Measurements from ENCODE around the gene RARB. TPM values are rescaled to one million over a fixed set of nuclear protein-coding genes. Genes with fewer than 3 reads are reported as not detected.

Gene RARB
- total and polyA plus RNA-seq, 2 experiments from 2014 or later: 0.14 to 0.42 TPM

DNA sequence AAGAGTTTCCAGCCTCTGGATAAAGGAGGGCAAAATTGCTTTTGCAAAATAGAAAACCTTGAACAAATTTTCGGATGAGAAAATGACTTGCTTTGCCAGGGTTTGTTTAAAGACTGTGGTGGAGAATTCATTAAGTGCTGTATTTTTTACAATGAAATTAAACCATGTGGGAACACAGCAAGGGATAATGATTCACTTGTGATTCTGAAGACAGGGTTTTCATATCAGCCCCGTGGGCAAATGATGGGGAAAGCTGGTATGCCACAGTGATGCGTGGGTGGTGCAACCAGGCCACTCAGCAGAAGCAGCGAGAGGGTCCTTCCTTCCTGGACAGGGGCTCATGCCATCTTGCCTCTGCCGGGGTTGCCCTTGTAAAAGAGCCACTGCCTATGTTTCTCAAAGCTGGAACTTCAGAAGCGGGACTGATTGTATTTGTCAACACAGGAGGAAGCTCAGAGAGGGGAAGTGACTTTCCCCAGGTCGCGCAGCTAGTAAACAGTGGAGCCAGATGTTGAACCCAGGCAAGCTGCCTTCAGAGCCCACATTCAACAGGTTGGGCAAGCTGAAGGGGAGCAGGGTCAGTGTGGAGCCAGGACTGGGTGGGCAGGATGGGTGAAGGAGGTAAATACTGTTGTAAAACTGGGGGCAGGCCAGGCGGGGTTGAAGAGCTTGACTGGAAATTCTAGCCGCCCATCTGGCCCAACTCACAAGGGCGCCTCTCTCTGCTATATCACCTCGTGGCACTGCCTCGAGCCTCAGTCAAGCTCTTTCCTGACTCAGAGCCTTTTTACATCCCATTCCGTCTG lies 157.5 kb downstream of the RARB start:
- peaks cover 8% of the 10 kb centered on the region; the same call in 2 of the 3 replicates for H3K4me1 Mint-ChIP-seq
- H3K9me2 ChIP-seq (ENCODE audit: insufficient read depth): no peaks in the 10 kb centered on the region
- H3K9me3 Mint-ChIP-seq: no peaks in the 10 kb centered on the region; the same call in 2 of the 3 replicates
- no peaks in the 10 kb centered on the region for H4K20me1 ChIP-seq (replicated peaks; ENCODE audit: insufficient read depth)
- H3K36me3 Mint-ChIP-seq (ENCODE audit: low read depth): no peaks in the 10 kb centered on the region
- H3K36me3 ChIP-seq (ENCODE audit: insufficient read depth): no peaks in the 10 kb centered on the region
- ATAC-seq: no peak
- no peak for DNase-seq (ENCODE audit: low spot score)
- H3K79me2 ChIP-seq (replicated peaks; ENCODE audit: insufficient read depth): no peaks in the 10 kb centered on the region
- no peaks in the 10 kb centered on the region for H3K4me1 ChIP-seq (ENCODE audit: insufficient read depth)
- no peak overlapping the region for H3K27ac Mint-ChIP-seq
- no peak for TF ChIP-seq CREB1 (CRISPR knock-in tag; IDR thresholded peaks at IDR 0.05; ENCODE audit: low read depth)
- TF ChIP-seq, protein P1, sequence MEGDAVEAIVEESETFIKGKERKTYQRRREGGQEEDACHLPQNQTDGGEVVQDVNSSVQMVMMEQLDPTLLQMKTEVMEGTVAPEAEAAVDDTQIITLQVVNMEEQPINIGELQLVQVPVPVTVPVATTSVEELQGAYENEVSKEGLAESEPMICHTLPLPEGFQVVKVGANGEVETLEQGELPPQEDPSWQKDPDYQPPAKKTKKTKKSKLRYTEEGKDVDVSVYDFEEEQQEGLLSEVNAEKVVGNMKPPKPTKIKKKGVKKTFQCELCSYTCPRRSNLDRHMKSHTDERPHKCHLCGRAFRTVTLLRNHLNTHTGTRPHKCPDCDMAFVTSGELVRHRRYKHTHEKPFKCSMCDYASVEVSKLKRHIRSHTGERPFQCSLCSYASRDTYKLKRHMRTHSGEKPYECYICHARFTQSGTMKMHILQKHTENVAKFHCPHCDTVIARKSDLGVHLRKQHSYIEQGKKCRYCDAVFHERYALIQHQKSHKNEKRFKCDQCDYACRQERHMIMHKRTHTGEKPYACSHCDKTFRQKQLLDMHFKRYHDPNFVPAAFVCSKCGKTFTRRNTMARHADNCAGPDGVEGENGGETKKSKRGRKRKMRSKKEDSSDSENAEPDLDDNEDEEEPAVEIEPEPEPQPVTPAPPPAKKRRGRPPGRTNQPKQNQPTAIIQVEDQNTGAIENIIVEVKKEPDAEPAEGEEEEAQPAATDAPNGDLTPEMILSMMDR (conservative IDR thresholded peaks at IDR 0.05; ENCODE audit: low read depth in 2 of 2): no peak
- TF ChIP-seq JUNB (IDR thresholded peaks at IDR 0.05; ENCODE audit: unreplicated experiment): no peak
- no peak for TF ChIP-seq NANOG (IDR thresholded peaks at IDR 0.05; ENCODE audit: borderline replicate concordance)
- TF ChIP-seq, protein P2, sequence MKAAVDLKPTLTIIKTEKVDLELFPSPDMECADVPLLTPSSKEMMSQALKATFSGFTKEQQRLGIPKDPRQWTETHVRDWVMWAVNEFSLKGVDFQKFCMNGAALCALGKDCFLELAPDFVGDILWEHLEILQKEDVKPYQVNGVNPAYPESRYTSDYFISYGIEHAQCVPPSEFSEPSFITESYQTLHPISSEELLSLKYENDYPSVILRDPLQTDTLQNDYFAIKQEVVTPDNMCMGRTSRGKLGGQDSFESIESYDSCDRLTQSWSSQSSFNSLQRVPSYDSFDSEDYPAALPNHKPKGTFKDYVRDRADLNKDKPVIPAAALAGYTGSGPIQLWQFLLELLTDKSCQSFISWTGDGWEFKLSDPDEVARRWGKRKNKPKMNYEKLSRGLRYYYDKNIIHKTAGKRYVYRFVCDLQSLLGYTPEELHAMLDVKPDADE (IDR thresholded peaks at IDR 0.05): no peak
- TF ChIP-seq POLR2AphosphoS5 (IDR thresholded peaks at IDR 0.05; ENCODE audit: low read depth): no peak
- no peak overlapping the region for H3K4me2 ChIP-seq
- no peaks in the 10 kb centered on the region for H3F3A ChIP-seq (replicated peaks; ENCODE audit: low read depth)
- no peaks in the 10 kb centered on the region for H3K27me3 ChIP-seq (ENCODE audit: insufficient read depth)
- H3K27ac ChIP-seq (ENCODE audit: low read depth): no peak overlapping the region
- no peak overlapping the region for H3K4me3 Mint-ChIP-seq
- peaks cover 11% of the 10 kb centered on the region for H3K27me3 Mint-ChIP-seq (ENCODE audit: insufficient read depth, low read depth, poor library complexity)
- H2AFZ ChIP-seq: no peak overlapping the region
- no peak overlapping the region for H3K4me3 ChIP-seq

DNA sequence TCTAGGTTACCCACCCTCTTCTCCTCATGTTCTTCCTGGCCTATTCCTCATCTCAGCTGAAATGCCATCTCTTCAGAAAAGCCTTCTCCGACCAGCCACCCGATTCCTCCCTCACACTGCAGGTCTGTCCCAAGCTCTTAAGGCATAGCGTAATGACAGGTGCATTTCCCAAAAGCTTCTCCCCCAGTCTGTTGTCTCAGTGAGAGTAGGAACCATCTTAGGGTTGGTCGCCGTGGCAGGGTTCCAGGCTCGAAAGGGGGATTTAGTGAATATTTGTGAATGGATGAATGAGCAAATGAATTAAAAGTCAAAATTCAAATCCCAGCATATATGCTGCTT lies 158.1 kb downstream of the RARB start:
- DNase-seq (ENCODE audit: low spot score) (no peak), ATAC-seq (no peak)
- H3K9me2 ChIP-seq (ENCODE audit: insufficient read depth): no peaks in the 10 kb centered on the region
- Mint-ChIP-seq H3K4me1 (peaks cover 8% of the 10 kb centered on the region; the same call in 2 of the 3 replicates), H3K27me3 (ENCODE audit: insufficient read depth, low read depth, poor library complexity) (peaks cover 12% of the 10 kb centered on the region), H3K9me3 (no peaks in the 10 kb centered on the region; the same call in 2 of the 3 replicates), H3K27ac (no peak overlapping the region), H3K4me3 (no peak overlapping the region), H3K36me3 (ENCODE audit: low read depth) (no peaks in the 10 kb centered on the region)
- H4K20me1 ChIP-seq (replicated peaks; ENCODE audit: insufficient read depth): no peaks in the 10 kb centered on the region
- no peak overlapping the region for H3K27ac ChIP-seq (ENCODE audit: low read depth)
- H3K4me1 ChIP-seq (ENCODE audit: insufficient read depth): no peaks in the 10 kb centered on the region
- H3K4me2 ChIP-seq: no peak overlapping the region
- H3K36me3 ChIP-seq (ENCODE audit: insufficient read depth): no peaks in the 10 kb centered on the region
- no peaks in the 10 kb centered on the region for H3K79me2 ChIP-seq (replicated peaks; ENCODE audit: insufficient read depth)
- no peaks in the 10 kb centered on the region for H3F3A ChIP-seq (replicated peaks; ENCODE audit: low read depth)
- H3K4me3 ChIP-seq: no peak overlapping the region
- H2AFZ ChIP-seq: no peak overlapping the region
- H3K27me3 ChIP-seq (ENCODE audit: insufficient read depth): no peaks in the 10 kb centered on the region
- TF ChIP-seq EZH2 (IDR thresholded peaks at IDR 0.05; ENCODE audit: low read depth, unreplicated experiment) (no peak), ZNF331 (CRISPR knock-in tag; IDR thresholded peaks at IDR 0.05; ENCODE audit: low read depth) (no peak), NANOG (IDR thresholded peaks at IDR 0.05; ENCODE audit: borderline replicate concordance) (no peak)
- TF ChIP-seq, protein P3, sequence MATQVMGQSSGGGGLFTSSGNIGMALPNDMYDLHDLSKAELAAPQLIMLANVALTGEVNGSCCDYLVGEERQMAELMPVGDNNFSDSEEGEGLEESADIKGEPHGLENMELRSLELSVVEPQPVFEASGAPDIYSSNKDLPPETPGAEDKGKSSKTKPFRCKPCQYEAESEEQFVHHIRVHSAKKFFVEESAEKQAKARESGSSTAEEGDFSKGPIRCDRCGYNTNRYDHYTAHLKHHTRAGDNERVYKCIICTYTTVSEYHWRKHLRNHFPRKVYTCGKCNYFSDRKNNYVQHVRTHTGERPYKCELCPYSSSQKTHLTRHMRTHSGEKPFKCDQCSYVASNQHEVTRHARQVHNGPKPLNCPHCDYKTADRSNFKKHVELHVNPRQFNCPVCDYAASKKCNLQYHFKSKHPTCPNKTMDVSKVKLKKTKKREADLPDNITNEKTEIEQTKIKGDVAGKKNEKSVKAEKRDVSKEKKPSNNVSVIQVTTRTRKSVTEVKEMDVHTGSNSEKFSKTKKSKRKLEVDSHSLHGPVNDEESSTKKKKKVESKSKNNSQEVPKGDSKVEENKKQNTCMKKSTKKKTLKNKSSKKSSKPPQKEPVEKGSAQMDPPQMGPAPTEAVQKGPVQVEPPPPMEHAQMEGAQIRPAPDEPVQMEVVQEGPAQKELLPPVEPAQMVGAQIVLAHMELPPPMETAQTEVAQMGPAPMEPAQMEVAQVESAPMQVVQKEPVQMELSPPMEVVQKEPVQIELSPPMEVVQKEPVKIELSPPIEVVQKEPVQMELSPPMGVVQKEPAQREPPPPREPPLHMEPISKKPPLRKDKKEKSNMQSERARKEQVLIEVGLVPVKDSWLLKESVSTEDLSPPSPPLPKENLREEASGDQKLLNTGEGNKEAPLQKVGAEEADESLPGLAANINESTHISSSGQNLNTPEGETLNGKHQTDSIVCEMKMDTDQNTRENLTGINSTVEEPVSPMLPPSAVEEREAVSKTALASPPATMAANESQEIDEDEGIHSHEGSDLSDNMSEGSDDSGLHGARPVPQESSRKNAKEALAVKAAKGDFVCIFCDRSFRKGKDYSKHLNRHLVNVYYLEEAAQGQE (IDR thresholded peaks at IDR 0.05; ENCODE audit: unreplicated experiment): no peak
- TF ChIP-seq, protein P2 (IDR thresholded peaks at IDR 0.05): no peak

Measured in GM23338 (cell line).